BJ (cell line): ENCODE data around the gene BCORL1. TPM values are rescaled to one million over a fixed set of nuclear protein-coding genes. Genes with fewer than 3 reads are reported as not detected.

Experiments used
- CTCF ChIA-PET: fragments of 350-600 bp; formaldehyde crosslinking; extraction: SDS; loops from one replicate; lab custom pipeline; 2021; ENCODE audit warnings: antibody characterized with exemption, inconsistent platforms; lab: Yijun Ruan, JAX
- POLR2A ChIA-PET: fragments of 300-600 bp; sonication (Branson Sonifier 250); formaldehyde crosslinking; extraction: SDS; loops from one replicate; lab custom pipeline; 2021; ENCODE audit warnings: antibody characterized with exemption; lab: Charles Lee
- DNase-seq: peaks from one replicate; pipeline ENCODE4 v3.0.0-alpha.2; 2011; ENCODE audit warnings: low read depth
- H3K27me3 ChIP-seq: 2 replicates; pipeline ENCODE4 v1.6.0; 2011; ENCODE audit warnings: low read length; ENCODE audit not compliant: control insufficient read depth, insufficient read depth
- H3K36me3 ChIP-seq: 2 replicates; pipeline ENCODE4 v1.5.1; 2011; ENCODE audit warnings: low read length; ENCODE audit not compliant: control insufficient read depth, insufficient read depth
- H3K4me3 ChIP-seq: 2 replicates; pipeline ENCODE4 v1.5.1; 2011; ENCODE audit warnings: low read depth, mild to moderate bottlenecking, control low read depth, low read length
- polyA plus RNA-seq: library from polyadenylated mRNA; depleted of rRNA; stranded (reverse); fragments of >200 nt; gene quantifications from 2 replicates; pipeline ENCODE4 v1.2.3, GENCODE V29; 2011
- TF ChIP-seq, protein P1 (sequence below): IDR thresholded peaks from 2 replicates; pipeline ENCODE4 v1.5.1; 2011; ENCODE audit warnings: low read depth, mild to moderate bottlenecking, control low read depth, inconsistent platforms, low read length, moderate library complexity; ENCODE audit not compliant: insufficient read depth

Gene BCORL1
- polyA plus RNA-seq, 1 experiment: 1.5 TPM

DNA sequence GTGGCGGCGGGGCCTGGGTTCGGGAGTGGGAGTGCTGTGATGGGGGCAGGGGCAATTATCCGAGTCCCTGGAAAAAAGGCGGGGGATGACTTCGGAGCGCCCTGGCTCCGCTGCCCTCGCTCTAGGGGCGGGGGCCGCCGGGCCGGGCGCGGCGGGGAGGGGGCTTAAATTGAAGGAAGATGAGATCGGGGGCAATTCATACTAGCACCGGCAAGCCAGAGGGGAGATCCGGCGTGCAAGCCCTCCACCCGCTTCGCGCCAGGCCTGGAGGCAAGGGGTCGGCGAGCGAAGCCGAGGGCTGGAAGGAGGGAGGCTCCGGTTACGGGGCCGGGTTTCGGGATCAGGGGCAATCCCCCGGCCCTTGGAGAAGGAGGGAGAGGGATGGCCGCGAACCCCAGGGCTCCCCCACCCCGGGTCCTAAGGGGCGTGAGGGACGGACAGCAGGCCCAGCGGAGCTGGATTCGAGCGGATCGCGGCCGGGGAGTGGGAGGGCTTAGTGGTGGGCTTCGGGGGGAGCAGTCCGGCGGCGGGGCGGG lies 1.2 kb downstream of the BCORL1 start:
- ChIA-PET POLR2A (no interaction called here), CTCF (interaction anchor here (0.6 kb wide), 1 partner anchor 35 kb away, joined by 5 read pairs; no protein-coding TSS in a partner anchor)
- DNase-seq: no peak
- Histone ChIP-seq H3K4me3 (no peak overlapping the region), H3K36me3 (no peaks in the 10 kb centered on the region), H3K27me3 (no peaks in the 10 kb centered on the region)
- TF ChIP-seq, protein P1, sequence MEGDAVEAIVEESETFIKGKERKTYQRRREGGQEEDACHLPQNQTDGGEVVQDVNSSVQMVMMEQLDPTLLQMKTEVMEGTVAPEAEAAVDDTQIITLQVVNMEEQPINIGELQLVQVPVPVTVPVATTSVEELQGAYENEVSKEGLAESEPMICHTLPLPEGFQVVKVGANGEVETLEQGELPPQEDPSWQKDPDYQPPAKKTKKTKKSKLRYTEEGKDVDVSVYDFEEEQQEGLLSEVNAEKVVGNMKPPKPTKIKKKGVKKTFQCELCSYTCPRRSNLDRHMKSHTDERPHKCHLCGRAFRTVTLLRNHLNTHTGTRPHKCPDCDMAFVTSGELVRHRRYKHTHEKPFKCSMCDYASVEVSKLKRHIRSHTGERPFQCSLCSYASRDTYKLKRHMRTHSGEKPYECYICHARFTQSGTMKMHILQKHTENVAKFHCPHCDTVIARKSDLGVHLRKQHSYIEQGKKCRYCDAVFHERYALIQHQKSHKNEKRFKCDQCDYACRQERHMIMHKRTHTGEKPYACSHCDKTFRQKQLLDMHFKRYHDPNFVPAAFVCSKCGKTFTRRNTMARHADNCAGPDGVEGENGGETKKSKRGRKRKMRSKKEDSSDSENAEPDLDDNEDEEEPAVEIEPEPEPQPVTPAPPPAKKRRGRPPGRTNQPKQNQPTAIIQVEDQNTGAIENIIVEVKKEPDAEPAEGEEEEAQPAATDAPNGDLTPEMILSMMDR: no peak

- Histone ChIP-seq H3K27me3 (no peaks in the 10 kb centered on the region), H3K4me3 (no peak overlapping the region; the same call in 1 of the 2 replicates), H3K36me3 (no peaks in the 10 kb centered on the region)
- ChIA-PET CTCF (interaction anchor here (0.6 kb wide), 1 partner anchor 34 kb away, joined by 5 read pairs; no protein-coding TSS in a partner anchor), POLR2A (no interaction called here)
- no peak for DNase-seq
- TF ChIP-seq, protein P1: no peak
Observed at GRCh38 chrX:129984111-129984958, 1.9 kb downstream of the BCORL1 start.

DNA sequence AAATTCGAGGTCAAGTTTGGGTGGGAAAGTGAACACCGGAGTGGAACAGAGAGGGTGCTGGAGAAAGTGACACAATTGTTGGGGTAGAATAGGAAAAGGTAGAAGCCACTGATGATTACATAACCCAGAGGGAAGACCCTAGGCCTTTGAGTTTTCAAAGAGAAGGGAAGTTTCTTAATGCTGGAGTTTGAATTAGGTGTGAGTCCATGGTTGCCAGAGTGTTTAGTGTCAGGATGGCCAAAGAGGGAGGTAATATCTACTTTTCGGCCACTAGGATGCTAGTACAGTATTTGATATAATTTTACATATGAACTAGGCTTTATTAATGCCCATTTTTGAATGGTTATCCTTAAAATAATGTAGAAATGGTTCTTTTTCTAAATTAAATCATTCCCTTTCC lies 5.4 kb downstream of the BCORL1 start:
- POLR2A ChIA-PET: interaction anchor here (0.6 kb wide), 1 partner anchor 57 kb away, joined by 3 read pairs; no protein-coding TSS in a partner anchor

GRCh38 chrX:129992181-129992580 lies 9.7 kb downstream of the BCORL1 start:
- H3K27me3 ChIP-seq: no peaks in the 10 kb centered on the region
- ChIA-PET POLR2A (no interaction called here), CTCF (interaction anchor here (1.5 kb wide), 1 partner anchor 67 kb away, joined by 6 read pairs; no protein-coding TSS in a partner anchor)
- DNase-seq: no peak
- TF ChIP-seq, protein P1: no peak
- no peak overlapping the region for H3K4me3 ChIP-seq
- no peaks in the 10 kb centered on the region for H3K36me3 ChIP-seq

More for the DNA sequence above, 5.4 kb downstream of the BCORL1 start:
- DNase-seq: no peak
- Histone ChIP-seq H3K36me3 (no peaks in the 10 kb centered on the region), H3K4me3 (no peak overlapping the region), H3K27me3 (no peaks in the 10 kb centered on the region)
- TF ChIP-seq, protein P1: no peak
- CTCF ChIA-PET: no interaction called here

- ChIA-PET POLR2A (no interaction called here), CTCF (no interaction called here)
- TF ChIP-seq, protein P1: no peak
- no peak overlapping the region for H3K4me3 ChIP-seq
- no peaks in the 10 kb centered on the region for H3K27me3 ChIP-seq
- H3K36me3 ChIP-seq: no peaks in the 10 kb centered on the region
- DNase-seq: peak; percentile 22
Observed at GRCh38 chrX:129996120-129996519, 13.7 kb downstream of the BCORL1 start.
